Epithelial cell of proximal tubule (primary cell): ENCODE data around the gene PLXNA4. TPM values are rescaled to one million over a fixed set of nuclear protein-coding genes. Genes with fewer than 3 reads are reported as not detected.

Source experiments
- DNase-seq: peaks from one replicate; pipeline ENCODE4 v3.0.0-alpha.2; 2011; ENCODE audit warnings: low read depth
- H3K4me3 ChIP-seq: 2 replicates; pipeline ENCODE4 v1.5.1; 2011; ENCODE audit warnings: low read depth, mild to moderate bottlenecking, low read length
- total RNA-seq: library from RNA; depleted of rRNA; stranded (reverse); fragments of >200 nt; gene quantifications from 2 replicates; pipeline ENCODE4 v1.2.3, GENCODE V29; 2015
- TF ChIP-seq, protein P1 (sequence below): conservative IDR thresholded peaks from 2 replicates; pipeline ENCODE4 v1.5.1; 2012; ENCODE audit warnings: low read depth, mild to moderate bottlenecking, low read length

The PLXNA4 gene
- total RNA-seq, 1 donor from 2014 or later, result not detected

DNA sequence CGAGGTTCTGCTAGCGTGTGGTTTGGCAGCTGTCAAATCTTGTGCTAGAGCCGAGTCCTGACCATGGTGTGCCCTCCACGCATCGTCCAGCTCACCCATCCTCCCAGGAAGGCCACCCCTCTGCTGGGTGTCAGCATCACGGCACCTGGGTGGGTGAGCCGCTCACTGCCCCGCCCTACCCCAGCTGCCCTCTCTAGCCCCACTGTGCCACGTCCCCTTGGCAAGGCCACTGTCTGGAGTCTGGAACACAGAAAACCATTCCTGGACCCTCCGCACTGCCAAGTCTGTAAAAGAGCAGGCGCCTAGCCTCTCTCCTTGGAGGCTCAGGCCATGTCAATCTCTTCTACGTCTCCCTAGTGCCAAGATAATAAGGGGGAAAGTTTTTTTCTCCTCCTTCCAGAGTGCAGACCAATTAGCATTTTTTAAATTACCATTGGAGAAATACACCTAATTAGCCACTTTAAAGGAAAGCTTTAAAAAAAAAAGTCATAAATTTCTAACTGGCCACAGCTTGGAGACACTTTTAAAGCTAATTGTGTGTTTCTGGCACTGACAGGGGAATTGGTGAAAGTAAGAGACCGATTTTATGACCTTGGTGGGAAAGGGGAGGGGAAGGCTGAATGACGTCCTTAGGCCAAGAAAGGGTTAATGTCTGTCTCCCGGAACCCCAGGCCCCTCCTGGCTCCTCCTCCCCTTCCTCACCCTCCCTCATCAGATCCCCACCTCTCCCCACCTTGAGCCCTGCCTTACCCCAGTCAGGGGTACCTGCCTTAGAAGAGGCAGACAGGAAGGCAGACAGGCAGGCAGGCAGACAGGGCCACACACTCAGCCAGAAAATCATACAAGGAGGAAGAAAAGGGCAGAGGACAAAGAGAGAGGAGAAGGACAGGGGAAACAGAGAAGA lies 151.2 kb downstream of the PLXNA4 start:
- no peak for DNase-seq
- no peak overlapping the region for H3K4me3 ChIP-seq
- TF ChIP-seq, protein P1, sequence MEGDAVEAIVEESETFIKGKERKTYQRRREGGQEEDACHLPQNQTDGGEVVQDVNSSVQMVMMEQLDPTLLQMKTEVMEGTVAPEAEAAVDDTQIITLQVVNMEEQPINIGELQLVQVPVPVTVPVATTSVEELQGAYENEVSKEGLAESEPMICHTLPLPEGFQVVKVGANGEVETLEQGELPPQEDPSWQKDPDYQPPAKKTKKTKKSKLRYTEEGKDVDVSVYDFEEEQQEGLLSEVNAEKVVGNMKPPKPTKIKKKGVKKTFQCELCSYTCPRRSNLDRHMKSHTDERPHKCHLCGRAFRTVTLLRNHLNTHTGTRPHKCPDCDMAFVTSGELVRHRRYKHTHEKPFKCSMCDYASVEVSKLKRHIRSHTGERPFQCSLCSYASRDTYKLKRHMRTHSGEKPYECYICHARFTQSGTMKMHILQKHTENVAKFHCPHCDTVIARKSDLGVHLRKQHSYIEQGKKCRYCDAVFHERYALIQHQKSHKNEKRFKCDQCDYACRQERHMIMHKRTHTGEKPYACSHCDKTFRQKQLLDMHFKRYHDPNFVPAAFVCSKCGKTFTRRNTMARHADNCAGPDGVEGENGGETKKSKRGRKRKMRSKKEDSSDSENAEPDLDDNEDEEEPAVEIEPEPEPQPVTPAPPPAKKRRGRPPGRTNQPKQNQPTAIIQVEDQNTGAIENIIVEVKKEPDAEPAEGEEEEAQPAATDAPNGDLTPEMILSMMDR, result no peak

DNA sequence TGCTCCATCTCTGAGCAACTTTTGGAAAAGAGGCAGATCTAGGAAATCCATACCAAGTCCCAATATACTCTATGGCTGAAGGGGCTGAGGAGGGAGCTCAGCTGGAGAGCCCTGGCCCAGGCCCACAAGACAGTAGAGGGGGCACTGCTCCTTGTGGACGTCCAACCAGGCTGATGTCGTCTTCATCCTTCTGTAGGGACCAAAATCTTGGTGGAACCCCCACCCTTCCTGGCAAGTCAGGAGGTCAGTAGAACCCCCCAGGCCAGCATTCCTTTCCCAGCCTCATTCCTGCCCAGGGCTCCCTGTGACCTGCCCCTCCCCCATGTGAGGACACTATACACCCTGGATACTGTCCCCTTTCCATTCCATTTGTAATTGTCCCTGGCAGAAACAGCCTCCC lies 152.0 kb downstream of the PLXNA4 start:
- TF ChIP-seq, protein P1, result no peak
- no peak overlapping the region for H3K4me3 ChIP-seq
- no peak for DNase-seq

DNA sequence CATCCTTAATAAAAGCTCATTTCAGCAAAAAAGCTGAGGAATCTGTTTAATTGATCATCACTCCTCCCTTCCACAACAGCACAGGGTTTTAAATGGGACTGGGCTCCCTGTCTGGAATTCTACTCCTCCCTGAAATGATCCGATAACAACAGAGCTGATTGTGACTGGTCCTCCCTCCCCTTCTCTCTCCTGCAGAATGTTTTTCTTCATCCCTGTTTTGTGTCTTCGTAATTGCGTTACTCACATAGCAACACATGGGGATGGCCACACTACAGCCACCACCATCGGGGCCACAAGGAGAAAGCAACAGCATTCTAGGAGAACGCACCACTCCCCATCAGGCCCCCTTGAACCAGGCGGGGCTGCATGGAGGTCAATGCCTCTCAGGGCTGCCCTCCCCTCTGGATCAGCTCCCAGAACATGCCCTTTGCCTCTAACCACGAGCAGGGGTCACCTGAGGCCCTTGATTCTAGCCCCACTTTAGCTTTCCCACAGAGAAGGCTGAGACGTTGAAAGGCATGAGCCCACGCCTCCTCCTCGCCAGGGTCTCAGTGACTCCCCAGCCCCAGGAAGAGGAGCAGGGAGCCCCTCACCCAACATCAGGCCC lies 152.6 kb downstream of the PLXNA4 start:
- no peak overlapping the region for H3K4me3 ChIP-seq
- DNase-seq, result no peak
- TF ChIP-seq, protein P1, result no peak

DNA sequence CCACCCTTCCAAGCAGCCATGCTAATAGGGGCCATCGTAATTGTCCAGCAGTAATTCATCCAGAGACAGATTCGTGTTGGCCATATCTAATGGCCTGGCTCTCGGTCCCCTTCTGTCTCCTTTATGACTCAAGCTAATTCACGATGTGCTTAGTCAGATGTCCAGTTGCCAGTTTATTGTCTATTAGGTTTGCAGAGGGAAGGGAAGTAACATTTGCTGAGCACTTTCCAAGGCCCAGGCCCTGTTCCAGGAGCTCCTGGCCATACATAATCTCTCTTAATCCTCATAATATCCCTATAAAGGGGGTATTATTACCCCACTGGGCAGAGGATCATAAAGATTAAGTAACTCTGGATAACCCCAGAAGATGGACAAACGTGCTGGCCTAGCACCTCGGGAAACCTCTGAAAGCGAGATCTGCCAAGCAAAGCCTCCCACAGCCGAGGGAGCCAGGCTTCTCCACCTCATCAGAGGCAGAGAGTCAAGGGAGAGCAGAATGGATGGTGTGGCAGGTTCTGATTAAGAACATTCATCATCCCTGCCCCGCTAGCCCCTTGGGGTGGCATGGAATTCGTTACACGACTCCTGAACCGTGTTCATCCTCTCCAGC lies 153.7 kb downstream of the PLXNA4 start:
- no peak for DNase-seq
- TF ChIP-seq, protein P1, result no peak
- H3K4me3 ChIP-seq, result no peak overlapping the region

DNA sequence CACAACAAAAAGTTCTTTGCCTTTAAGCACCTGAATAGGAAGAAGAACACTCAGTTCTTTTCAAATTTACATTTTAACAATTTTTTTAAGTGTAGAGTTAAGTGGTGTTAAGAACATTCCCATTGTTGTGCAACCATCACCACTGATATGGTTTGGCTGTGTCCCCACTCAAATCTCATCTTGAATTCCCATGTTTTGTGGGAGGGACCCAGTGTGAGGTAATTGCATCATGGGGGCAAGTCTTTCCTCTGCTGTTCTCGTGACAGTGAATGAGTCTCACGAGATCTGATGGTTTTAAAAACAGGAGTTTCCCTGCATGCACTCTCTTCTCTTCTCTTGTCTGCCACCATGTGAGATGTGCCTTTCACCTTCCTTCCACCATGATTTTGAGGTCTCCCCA lies 155.7 kb downstream of the PLXNA4 start:
- TF ChIP-seq, protein P1, result no peak

DNA sequence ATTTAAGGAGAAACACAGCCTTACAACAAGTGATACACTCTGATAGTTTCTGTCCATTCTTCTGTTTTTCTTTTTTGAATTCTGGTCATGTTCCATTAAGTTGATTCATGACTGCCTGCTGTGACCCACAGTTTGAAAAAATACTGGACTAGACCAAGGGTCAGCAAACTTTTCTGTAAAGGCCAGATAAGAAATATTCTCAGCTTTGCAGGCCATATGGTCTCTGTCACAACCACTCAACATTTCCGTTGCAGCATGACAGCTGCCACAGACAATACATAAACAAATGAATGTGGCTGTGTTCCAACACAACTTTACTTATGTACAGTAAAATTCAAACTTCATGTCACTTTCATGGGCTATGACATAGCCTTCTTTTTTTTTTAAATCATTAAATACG lies 156.7 kb downstream of the PLXNA4 start:
- DNase-seq, result no peak
- TF ChIP-seq, protein P1, result no peak
- H3K4me3 ChIP-seq, result no peak overlapping the region

More for the DNA sequence above, 155.7 kb downstream of the PLXNA4 start:
- H3K4me3 ChIP-seq, result no peak overlapping the region
- DNase-seq, result no peak
